GM23248 (cell line): ENCODE measurements around the gene RPS27.

Source experiments
- EZH2 ChIP-seq: fragments of 200-600 bp; sonication (generic); IDR thresholded peaks from 2 replicates; pipeline ENCODE4 v1.6.1; 2018; ENCODE audit warnings: antibody characterized with exemption, mild to moderate bottlenecking; ENCODE audit not compliant: insufficient read depth, poor library complexity, severe bottlenecking
- EZH2phosphoT487 ChIP-seq: fragments of 200-600 bp; sonication (generic); IDR thresholded peaks from 2 replicates; pipeline ENCODE4 v1.6.1; 2018; ENCODE audit warnings: antibody characterized with exemption, moderate library complexity, mild to moderate bottlenecking, low read depth; ENCODE audit not compliant: insufficient read depth

DNA sequence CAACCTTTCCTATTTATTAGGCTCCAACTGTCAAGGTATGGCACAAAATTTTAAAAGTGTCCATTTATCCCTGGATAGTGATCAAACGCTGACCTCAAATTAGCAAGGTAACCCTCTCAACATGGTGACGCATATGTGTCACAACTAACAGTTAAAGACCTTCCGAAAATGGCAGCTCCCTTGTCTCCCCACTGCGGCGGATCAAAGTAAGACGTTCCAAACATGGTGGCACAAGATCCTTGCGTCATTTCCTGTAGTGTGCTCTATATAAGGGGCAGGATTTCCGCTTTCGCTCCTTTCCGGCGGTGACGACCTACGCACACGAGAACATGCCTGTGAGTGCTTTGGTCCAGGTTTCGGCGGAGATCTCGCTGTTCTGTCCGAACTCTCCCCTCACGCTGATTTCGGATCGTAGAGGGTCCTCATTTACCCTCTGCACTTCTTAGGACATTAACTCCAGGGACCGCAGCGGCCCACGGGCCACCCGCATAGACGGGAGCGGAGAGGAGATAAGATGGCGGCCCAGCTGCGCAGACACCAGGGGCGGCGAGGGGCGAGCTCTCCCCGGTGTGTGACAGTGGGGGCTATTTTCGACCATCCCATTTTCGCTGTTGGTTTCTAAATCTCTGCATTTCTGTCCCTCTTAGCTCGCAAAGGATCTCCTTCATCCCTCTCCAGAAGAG, at the start of gene RPS27:
- TF ChIP-seq EZH2 (no peak), EZH2phosphoT487 (no peak)
